A549 treated with Mapracorat at 1 μM for 4 hours (cell line): ENCODE results near the gene TLE6. TPM values are rescaled to one million over a fixed set of nuclear protein-coding genes. Genes with fewer than 3 reads are reported as not detected.

Source experiments
- total RNA-seq: library from RNA; stranded (reverse); fragments of 200-300 nt; extraction: Qiagen RNA extraction; gene quantifications from 5 replicates; pipeline ENCODE4 v1.2.3, GENCODE V29; 2022

Gene TLE6
- total RNA-seq, result 4.1 to 6.6 TPM (median 5.0 TPM) in 5 replicates

GRCh38 chr19:2977001-2977745 lies at the start of gene TLE6:
Gene TLE6, plus strand, starts transcription at chr19:2977564. Its CDS starts 670 bp downstream, at chr19:2978234.

GRCh38 chr19:2944775-2945574 lies 32.4 kb upstream of the TLE6 start, which contains the start of gene ZNF77:
Gene ZNF77, minus strand, starts transcription at chr19:2944971. Its CDS starts 131 bp downstream, at chr19:2944840.

GRCh38 chr19:3029065-3029923 lies 51.9 kb downstream of the TLE6 start, which contains the start of gene TLE2:
Gene TLE2, minus strand, starts transcription at chr19:3029280. Its CDS starts 376 bp downstream, at chr19:3028904.

Other genes starting within 250 kb of the TLE6 start
- 26.6 to 30.9 TPM (median 29.0 TPM) in 5 replicates for gene SLC39A3, start 237.5 kb upstream of the TLE6 start, total RNA-seq
- gene SGTA, start 194.3 kb upstream of the TLE6 start, total RNA-seq, result 55.7 to 80.0 TPM (median 69.8 TPM) in 5 replicates
- 75.7 to 107 TPM (median 98.4 TPM) in 5 replicates for gene THOP1, start 192.1 kb upstream of the TLE6 start, total RNA-seq
- gene ZNF554, start 157.7 kb upstream of the TLE6 start, total RNA-seq, result 0.79 to 1.3 TPM (median 1.0 TPM) in 5 replicates
- gene ZNF555, start 136.1 kb upstream of the TLE6 start, total RNA-seq, result 1.5 to 3.4 TPM (median 2.3 TPM) in 5 replicates
- 0.12 TPM in 1 of 5 replicates, not detected in the others for gene ZNF556, start 110.2 kb upstream of the TLE6 start, total RNA-seq
- gene ZNF57, start 76.6 kb upstream of the TLE6 start, total RNA-seq, result 2.8 to 4.0 TPM (median 3.0 TPM) in 5 replicates
- 1.3 to 2.3 TPM (median 1.8 TPM) in 5 replicates for gene ZNF77, start 32.6 kb upstream of the TLE6 start, total RNA-seq
- 2.0 to 2.9 TPM (median 2.1 TPM) in 5 replicates for gene TLE2, start 51.7 kb downstream of the TLE6 start, total RNA-seq
- 194 to 264 TPM (median 258 TPM) in 5 replicates for gene TLE5, start 84.9 kb downstream of the TLE6 start, total RNA-seq
- 27.2 to 33.6 TPM (median 31.9 TPM) in 5 replicates for gene GNA11, start 116.8 kb downstream of the TLE6 start, total RNA-seq
- 0.08 TPM in 2 of 5 replicates, not detected in the others for gene GNA15, start 158.5 kb downstream of the TLE6 start, total RNA-seq
- gene S1PR4, start 201.2 kb downstream of the TLE6 start, total RNA-seq, result 0.08 to 0.33 TPM (median 0.22 TPM) in 4 of 5 replicates, not detected in the other
- 61.7 to 81.5 TPM (median 79.9 TPM) in 5 replicates for gene NCLN, start 208.4 kb downstream of the TLE6 start, total RNA-seq
- gene CELF5, start 247.1 kb downstream of the TLE6 start, total RNA-seq, result 0.32 to 0.59 TPM (median 0.48 TPM) in 5 replicates